ENCODE measurements around the gene AIG1. TPM values are rescaled to one million over a fixed set of nuclear protein-coding genes. Genes with fewer than 3 reads are reported as not detected.

Gene AIG1
- total RNA-seq, 1 donor from 2014 or later: 35.2 TPM

DNA sequence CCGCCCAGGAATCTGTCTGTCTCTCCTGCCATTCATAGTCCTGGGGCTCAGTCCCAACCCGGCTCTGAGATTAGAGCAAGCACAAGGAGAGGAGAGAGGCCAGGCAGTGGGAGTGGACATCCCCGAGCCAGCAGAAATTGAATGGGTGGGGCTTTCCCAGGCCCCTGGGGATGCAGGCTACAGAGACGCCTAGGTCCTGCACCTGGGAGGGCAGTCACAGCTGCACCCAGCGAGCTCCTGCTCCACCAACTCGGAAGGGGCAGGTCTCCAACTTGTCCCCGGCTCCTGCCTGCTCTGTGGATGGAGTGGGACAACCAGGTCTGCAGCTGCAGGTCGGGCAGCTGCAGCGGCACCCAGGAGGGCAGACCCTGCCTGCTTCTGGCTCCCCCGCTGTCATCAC is 11.1 kb upstream of the AIG1 start:
- H3K4me1 ChIP-seq (ENCODE audit: insufficient read depth, low read length): no peaks in the 10 kb centered on the region
- H3K27ac ChIP-seq (ENCODE audit: low read depth, low read length): no peak overlapping the region
- H4K20me1 ChIP-seq (ENCODE audit: insufficient read depth, low read length): no peaks in the 10 kb centered on the region
- H3K27ac Mint-ChIP-seq (ENCODE audit: unreplicated experiment): no peak overlapping the region
- H3K27me3 ChIP-seq (ENCODE audit: insufficient read depth, low read length): no peaks in the 10 kb centered on the region
- TF ChIP-seq EZH2 (IDR thresholded peaks at IDR 0.05; ENCODE audit: insufficient read depth, low read length) (no peak), CTCF (IDR thresholded peaks at IDR 0.05; ENCODE audit: insufficient read depth, low read depth, low read length) (no peak)
- peaks cover 2% of the 10 kb centered on the region for H3K36me3 Mint-ChIP-seq (ENCODE audit: low read depth, unreplicated experiment)
- H3K36me3 ChIP-seq (ENCODE audit: insufficient read depth, low read length): no peaks in the 10 kb centered on the region
- FAIRE-seq: no peak
- no peaks in the 10 kb centered on the region for H3K79me2 ChIP-seq (ENCODE audit: insufficient read depth, low read length)
- DNase-seq (ENCODE audit: low read depth): no peak
- H3K4me2 ChIP-seq (ENCODE audit: low read length): no peak overlapping the region
- H3K4me3 Mint-ChIP-seq (ENCODE audit: unreplicated experiment): no peak overlapping the region
- H3K4me3 ChIP-seq (ENCODE audit: insufficient read depth, low read depth, low read length): no peak overlapping the region
- no peaks in the 10 kb centered on the region for H3K9me3 Mint-ChIP-seq (ENCODE audit: unreplicated experiment)
- no peaks in the 10 kb centered on the region for H3K9me3 ChIP-seq (ENCODE audit: insufficient read depth, low read depth, low read length)
- no peaks in the 10 kb centered on the region for H3K27me3 Mint-ChIP-seq (ENCODE audit: low read depth, unreplicated experiment)
- H2AFZ ChIP-seq (ENCODE audit: low read depth, low read length): no peak overlapping the region
- no peak overlapping the region for H3K9ac ChIP-seq (ENCODE audit: low read length)
- no peaks in the 10 kb centered on the region for H3K4me1 Mint-ChIP-seq (ENCODE audit: low read depth, unreplicated experiment)

DNA sequence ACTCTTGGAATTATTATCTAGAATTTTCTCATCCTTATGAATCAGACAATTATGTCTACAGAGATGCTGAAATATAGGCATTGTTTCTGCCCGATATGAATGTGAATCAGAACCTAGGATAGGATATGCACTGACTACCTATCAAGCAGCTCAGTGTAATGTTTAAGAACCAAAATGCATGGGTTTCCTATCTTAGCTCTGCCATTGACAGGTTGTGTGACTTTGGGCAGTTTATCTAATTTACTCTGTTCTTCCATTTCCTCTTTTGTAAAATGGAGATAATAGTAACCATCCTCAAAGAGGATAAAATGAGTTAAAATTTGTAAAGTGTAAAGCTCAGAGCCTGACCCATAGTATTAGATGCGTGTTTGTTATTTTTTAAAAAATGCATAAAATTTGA is 10.2 kb upstream of the AIG1 start:
- no peak overlapping the region for H3K27ac Mint-ChIP-seq (ENCODE audit: unreplicated experiment)
- TF ChIP-seq EZH2 (IDR thresholded peaks at IDR 0.05; ENCODE audit: insufficient read depth, low read length): no peak
- no peak overlapping the region for H3K4me3 Mint-ChIP-seq (ENCODE audit: unreplicated experiment)
- no peak for DNase-seq (ENCODE audit: low read depth)
- H3K9me3 Mint-ChIP-seq (ENCODE audit: unreplicated experiment): no peaks in the 10 kb centered on the region
- no peaks in the 10 kb centered on the region for H3K4me1 ChIP-seq (ENCODE audit: insufficient read depth, low read length)
- H2AFZ ChIP-seq (ENCODE audit: low read depth, low read length): no peak overlapping the region
- H3K4me1 Mint-ChIP-seq (ENCODE audit: low read depth, unreplicated experiment): peaks cover 5% of the 10 kb centered on the region
- no peaks in the 10 kb centered on the region for H3K79me2 ChIP-seq (ENCODE audit: insufficient read depth, low read length)
- H3K27me3 Mint-ChIP-seq (ENCODE audit: low read depth, unreplicated experiment): no peaks in the 10 kb centered on the region
- peaks cover 2% of the 10 kb centered on the region for H3K36me3 Mint-ChIP-seq (ENCODE audit: low read depth, unreplicated experiment)
- no peak for FAIRE-seq
- no peaks in the 10 kb centered on the region for H3K27me3 ChIP-seq (ENCODE audit: insufficient read depth, low read length)
- H3K9ac ChIP-seq (ENCODE audit: low read length): no peak overlapping the region
- H3K36me3 ChIP-seq (ENCODE audit: insufficient read depth, low read length): no peaks in the 10 kb centered on the region
- no peaks in the 10 kb centered on the region for H4K20me1 ChIP-seq (ENCODE audit: insufficient read depth, low read length)
- H3K4me3 ChIP-seq (ENCODE audit: insufficient read depth, low read depth, low read length): no peak overlapping the region
- H3K27ac ChIP-seq (ENCODE audit: low read depth, low read length): no peak overlapping the region
- no peaks in the 10 kb centered on the region for H3K9me3 ChIP-seq (ENCODE audit: insufficient read depth, low read depth, low read length)
- H3K4me2 ChIP-seq (ENCODE audit: low read length): no peak overlapping the region

DNA sequence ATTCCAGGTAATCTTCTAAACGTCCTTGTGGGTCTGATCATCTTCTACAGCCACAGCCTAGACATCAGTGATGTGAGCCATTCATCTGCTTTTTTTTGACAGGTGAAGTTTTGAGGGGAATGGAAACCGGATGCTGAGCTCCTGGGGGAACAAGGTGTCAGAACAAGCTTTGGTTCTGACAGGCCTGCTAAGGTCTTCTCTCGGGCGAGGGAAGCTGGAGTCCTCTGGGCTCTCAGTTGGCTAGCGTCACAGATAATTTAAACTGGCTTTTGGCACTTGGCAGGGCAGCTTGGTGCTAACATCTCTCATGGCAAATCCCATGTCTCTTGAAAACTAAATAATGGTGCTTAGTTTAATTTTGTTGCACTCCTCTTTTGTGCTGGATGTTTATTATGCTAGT is 8.4 kb upstream of the AIG1 start:
- Mint-ChIP-seq H3K27ac (ENCODE audit: unreplicated experiment) (no peak overlapping the region), H3K4me3 (ENCODE audit: unreplicated experiment) (no peak overlapping the region)

More for the DNA sequence above, 8.4 kb upstream of the AIG1 start:
- no peak overlapping the region for H2AFZ ChIP-seq (ENCODE audit: low read depth, low read length)
- H3K36me3 Mint-ChIP-seq (ENCODE audit: low read depth, unreplicated experiment): peaks cover 2% of the 10 kb centered on the region
- H3K27ac ChIP-seq (ENCODE audit: low read depth, low read length): no peak overlapping the region
- DNase-seq (ENCODE audit: low read depth): no peak
- TF ChIP-seq EZH2 (IDR thresholded peaks at IDR 0.05; ENCODE audit: insufficient read depth, low read length) (no peak), CTCF (IDR thresholded peaks at IDR 0.05; ENCODE audit: insufficient read depth, low read depth, low read length) (no peak)
- H4K20me1 ChIP-seq (ENCODE audit: insufficient read depth, low read length): no peaks in the 10 kb centered on the region
- no peaks in the 10 kb centered on the region for H3K9me3 ChIP-seq (ENCODE audit: insufficient read depth, low read depth, low read length)
- peaks cover 6% of the 10 kb centered on the region for H3K4me1 Mint-ChIP-seq (ENCODE audit: low read depth, unreplicated experiment)
- H3K36me3 ChIP-seq (ENCODE audit: insufficient read depth, low read length): no peaks in the 10 kb centered on the region
- H3K79me2 ChIP-seq (ENCODE audit: insufficient read depth, low read length): no peaks in the 10 kb centered on the region
- H3K9me3 Mint-ChIP-seq (ENCODE audit: unreplicated experiment): no peaks in the 10 kb centered on the region
- no peaks in the 10 kb centered on the region for H3K27me3 ChIP-seq (ENCODE audit: insufficient read depth, low read length)
- no peak overlapping the region for H3K4me3 ChIP-seq (ENCODE audit: insufficient read depth, low read depth, low read length)
- H3K27me3 Mint-ChIP-seq (ENCODE audit: low read depth, unreplicated experiment): no peaks in the 10 kb centered on the region
- no peak overlapping the region for H3K9ac ChIP-seq (ENCODE audit: low read length)
- no peak for FAIRE-seq
- no peak overlapping the region for H3K4me2 ChIP-seq (ENCODE audit: low read length)
- no peaks in the 10 kb centered on the region for H3K4me1 ChIP-seq (ENCODE audit: insufficient read depth, low read length)
